Gastrocnemius medialis (tissue), 4 donors: ENCODE results near the gene TSPAN11.

Experiments used
- POLR2A ChIP-seq, 2 donors: fragments of 450-650 bp; IDR thresholded peaks; one replicate each; pipeline ENCODE4 v1.6.1; 2017; ENCODE audit warnings: antibody characterized with exemption in 2 of 2, mild to moderate bottlenecking in 2 of 2, moderate library complexity in 2 of 2
- TF ChIP-seq, protein P1 (sequence below), 5 experiments: fragments of 450-650 bp in 3 of 5; fragments of 200-600 bp in 2 of 5; sonication (generic) in 2 of 5; IDR thresholded peaks in 4 of 5; conservative IDR thresholded peaks in 1 of 5; 1 replicate in 4 of 5; 2 replicates in 1 of 5; pipeline ENCODE4 v1.5.1; 2016 to 2019; ENCODE audit warnings: antibody characterized with exemption in 5 of 5, mild to moderate bottlenecking in 3 of 5, moderate library complexity in 3 of 5

- TF ChIP-seq, protein P1, sequence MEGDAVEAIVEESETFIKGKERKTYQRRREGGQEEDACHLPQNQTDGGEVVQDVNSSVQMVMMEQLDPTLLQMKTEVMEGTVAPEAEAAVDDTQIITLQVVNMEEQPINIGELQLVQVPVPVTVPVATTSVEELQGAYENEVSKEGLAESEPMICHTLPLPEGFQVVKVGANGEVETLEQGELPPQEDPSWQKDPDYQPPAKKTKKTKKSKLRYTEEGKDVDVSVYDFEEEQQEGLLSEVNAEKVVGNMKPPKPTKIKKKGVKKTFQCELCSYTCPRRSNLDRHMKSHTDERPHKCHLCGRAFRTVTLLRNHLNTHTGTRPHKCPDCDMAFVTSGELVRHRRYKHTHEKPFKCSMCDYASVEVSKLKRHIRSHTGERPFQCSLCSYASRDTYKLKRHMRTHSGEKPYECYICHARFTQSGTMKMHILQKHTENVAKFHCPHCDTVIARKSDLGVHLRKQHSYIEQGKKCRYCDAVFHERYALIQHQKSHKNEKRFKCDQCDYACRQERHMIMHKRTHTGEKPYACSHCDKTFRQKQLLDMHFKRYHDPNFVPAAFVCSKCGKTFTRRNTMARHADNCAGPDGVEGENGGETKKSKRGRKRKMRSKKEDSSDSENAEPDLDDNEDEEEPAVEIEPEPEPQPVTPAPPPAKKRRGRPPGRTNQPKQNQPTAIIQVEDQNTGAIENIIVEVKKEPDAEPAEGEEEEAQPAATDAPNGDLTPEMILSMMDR (IDR thresholded peaks at IDR 0.05 in 4 of 5, conservative IDR thresholded peaks at IDR 0.05 in 1 of 5) = no peak
- TF ChIP-seq POLR2A (IDR thresholded peaks at IDR 0.05) = no peak
These were observed 27.7 kb upstream of the TSPAN11 start for GRCh38 chr12:30898846-30899245.
